Endothelial cell of umbilical vein (primary cell): ENCODE results near the gene CDC42SE2. TPM values are rescaled to one million over a fixed set of nuclear protein-coding genes. Genes with fewer than 3 reads are reported as not detected.

ENCODE experiments used
- BruUV-seq: library from RNA; stranded (reverse); fragments of 400-500 nt; replicated peaks from 2 replicates; lab custom pipeline; 2021; lab: Mats Ljungman, UMichigan
- CTCF ChIA-PET: fragments of 300-600, 350-600 bp; sonication (Branson Sonifier 250); formaldehyde crosslinking; loops from one replicate; lab custom pipeline; 2021; ENCODE audit warnings: antibody characterized with exemption, inconsistent platforms; lab: Charles Lee
- POLR2A ChIA-PET: fragments of 300-600, 350-600 bp; sonication (Branson Sonifier 250); formaldehyde crosslinking; loops from one replicate; lab custom pipeline; 2021; ENCODE audit warnings: antibody characterized with exemption, inconsistent platforms; lab: Charles Lee
- DNase-seq: peaks from one replicate; pipeline ENCODE4 v3.0.0-alpha.2; 2011; ENCODE audit warnings: low read depth, low spot score
- FAIRE-seq: peaks from 2 replicates; lab custom pipeline; 2011; peaks lifted over from hg19 to GRCh38; lab: Jason Lieb, UNC
- H2AFZ ChIP-seq: 2 replicates; pipeline ENCODE4 v1.6.0; 2012; ENCODE audit warnings: low read depth, low read length, control low read depth, inconsistent platforms
- H3K27ac ChIP-seq: 2 replicates; pipeline ENCODE4 v1.5.1; 2011; ENCODE audit warnings: low read depth, mild to moderate bottlenecking, control low read depth, low read length, moderate library complexity; ENCODE audit not compliant: insufficient read depth
- H3K27me3 ChIP-seq, 2 experiments: 2 replicates each; pipeline versions ENCODE4 v1.6.0 to v1.6.1; 2011; ENCODE audit warnings: low read length in 2 of 2, mixed read lengths in 1 of 2; ENCODE audit not compliant: control insufficient read depth in 2 of 2, insufficient read depth in 2 of 2
- H3K36me3 ChIP-seq, 2 experiments: 2 replicates in 1 of 2; 3 replicates in 1 of 2; pipeline ENCODE4 v1.5.1; 2011; ENCODE audit warnings: low read length in 2 of 2, mild to moderate bottlenecking in 1 of 2, moderate library complexity in 1 of 2; ENCODE audit not compliant: control insufficient read depth in 2 of 2, insufficient read depth in 2 of 2; ENCODE audit errors: extremely low read depth in 1 of 2
- H3K4me1 ChIP-seq: 3 replicates; pipeline ENCODE4 v1.5.1; 2011; ENCODE audit warnings: mild to moderate bottlenecking, low read length; ENCODE audit not compliant: control insufficient read depth, insufficient read depth; ENCODE audit errors: extremely low read depth
- H3K4me2 ChIP-seq: 2 replicates; pipeline ENCODE4 v1.6.1; 2011; ENCODE audit warnings: low read length, control low read depth, mixed read lengths; ENCODE audit not compliant: insufficient read depth
- H3K4me3 ChIP-seq, 3 experiments: fragments of 200-600 bp in 1 of 3; sonication (generic), shearing (Covaris generic) in 1 of 3; replicated peaks in 1 of 3; 2 replicates each; pipeline ENCODE4 v1.5.1; 2011 to 2016; ENCODE audit warnings: control low read depth in 3 of 3, low read length in 3 of 3, mild to moderate bottlenecking in 2 of 3, inconsistent platforms in 1 of 3, low read depth in 1 of 3, moderate library complexity in 1 of 3; ENCODE audit not compliant: insufficient read depth in 1 of 3
- H3K79me2 ChIP-seq: 2 replicates; pipeline ENCODE4 v1.6.0; 2012; ENCODE audit warnings: low read length, inconsistent platforms; ENCODE audit not compliant: control insufficient read depth, insufficient read depth
- H3K9ac ChIP-seq: replicated peaks from 2 replicates; pipeline ENCODE3; 2011; ENCODE audit warnings: low read length, control low read depth; ENCODE audit not compliant: insufficient read depth; ENCODE audit errors: extremely low read depth
- H3K9me1 ChIP-seq: replicated peaks from 3 replicates; pipeline ENCODE4 v1.6.0; 2011; ENCODE audit warnings: mild to moderate bottlenecking, low read length; ENCODE audit not compliant: control insufficient read depth, insufficient read depth; ENCODE audit errors: extremely low read depth
- H3K9me3 ChIP-seq: replicated peaks from 2 replicates; pipeline ENCODE4 v1.5.1; 2012; ENCODE audit warnings: low read length, inconsistent platforms; ENCODE audit not compliant: control insufficient read depth, insufficient read depth
- H4K20me1 ChIP-seq: replicated peaks from 2 replicates; pipeline ENCODE3; 2011; ENCODE audit warnings: mild to moderate bottlenecking, low read length; ENCODE audit not compliant: control insufficient read depth, insufficient read depth; ENCODE audit errors: extremely low read depth
- CTCF ChIP-seq, 2 donors: IDR thresholded peaks; 1 replicate in 1 of 2; 2 replicates in 1 of 2; pipeline ENCODE4 v1.5.1; 2011; ENCODE audit warnings: low read length in 2 of 2, mild to moderate bottlenecking in 2 of 2, moderate library complexity in 2 of 2, control low read depth in 1 of 2, inconsistent platforms in 1 of 2, low read depth in 1 of 2; ENCODE audit not compliant: insufficient read depth in 1 of 2; ENCODE audit errors: extremely low read depth in 1 of 2
- EZH2 ChIP-seq: IDR thresholded peaks from 2 replicates; pipeline ENCODE4 v1.6.1; 2012; ENCODE audit warnings: borderline replicate concordance, low read depth, mild to moderate bottlenecking, moderate library complexity, low read length, inconsistent platforms; ENCODE audit not compliant: severe bottlenecking
- FOS ChIP-seq: IDR thresholded peaks from 2 replicates; pipeline ENCODE4 v1.6.1; 2011; ENCODE audit warnings: mild to moderate bottlenecking, low read length, moderate library complexity, borderline replicate concordance; ENCODE audit not compliant: insufficient read depth
- GATA2 ChIP-seq: IDR thresholded peaks from 2 replicates; pipeline ENCODE4 v1.7.0; 2011; ENCODE audit warnings: low read depth, mild to moderate bottlenecking, moderate library complexity, mixed read lengths, low read length; ENCODE audit not compliant: insufficient read length, insufficient read depth
- JUN ChIP-seq: IDR thresholded peaks from 2 replicates; pipeline ENCODE4 v1.6.1; 2011; ENCODE audit warnings: borderline replicate concordance, low read depth; ENCODE audit not compliant: insufficient read length, insufficient read depth
- MAX ChIP-seq: IDR thresholded peaks from 2 replicates; pipeline ENCODE4 v1.6.1; 2011; ENCODE audit not compliant: insufficient read depth, insufficient read length
- MYC ChIP-seq: IDR thresholded peaks from one replicate; pipeline ENCODE4 v1.6.1; 2011; ENCODE audit warnings: mild to moderate bottlenecking, low read depth, low read length
- POLR2A ChIP-seq: IDR thresholded peaks from 2 replicates; pipeline ENCODE4 v1.6.1; 2012; ENCODE audit warnings: low read depth, mild to moderate bottlenecking, control low read depth, low read length
- POLR2AphosphoS5 ChIP-seq: IDR thresholded peaks from 2 replicates; pipeline ENCODE4 v1.6.1; 2012; ENCODE audit warnings: low read depth, mild to moderate bottlenecking, control low read depth, low read length, moderate library complexity; ENCODE audit not compliant: insufficient read depth
- dilution Hi-C: fragments of 300-500 bp; cut with MboI; formaldehyde crosslinking; loops from one replicate; pipeline ENCODE4 v1.15.0; 2019; ENCODE audit warnings: low sequenced_read_pairs; ENCODE audit not compliant: extremely low pct_ligation_motif_present
- intact Hi-C: fragments of 100-400 bp; cut with micrococcal nuclease; formaldehyde crosslinking; loops from one replicate; pipeline ENCODE4 v1.10.0; 2022
- polyA plus RNA-seq, 4 experiments: library from polyadenylated mRNA; depleted of rRNA in 3 of 4; stranded (reverse) in 3 of 4; unstranded in 1 of 4; fragments of >200 nt; gene quantifications; 2 replicates each; pipeline versions ENCODE4 v1.2.1 to v1.2.3, GENCODE V29; 2011 to 2012; ENCODE audit warnings: missing spikeins in 1 of 4
- total RNA-seq: library from RNA; stranded (reverse); gene quantifications from 2 replicates; pipeline ENCODE4 v1.2.3, GENCODE V29; 2021

CDC42SE2 gene
- total and polyA plus RNA-seq, 2 donors (not counting 3 experiments of a cell fraction or from before 2014, with no cell fraction given), result 14.7 to 21.9 TPM

DNA sequence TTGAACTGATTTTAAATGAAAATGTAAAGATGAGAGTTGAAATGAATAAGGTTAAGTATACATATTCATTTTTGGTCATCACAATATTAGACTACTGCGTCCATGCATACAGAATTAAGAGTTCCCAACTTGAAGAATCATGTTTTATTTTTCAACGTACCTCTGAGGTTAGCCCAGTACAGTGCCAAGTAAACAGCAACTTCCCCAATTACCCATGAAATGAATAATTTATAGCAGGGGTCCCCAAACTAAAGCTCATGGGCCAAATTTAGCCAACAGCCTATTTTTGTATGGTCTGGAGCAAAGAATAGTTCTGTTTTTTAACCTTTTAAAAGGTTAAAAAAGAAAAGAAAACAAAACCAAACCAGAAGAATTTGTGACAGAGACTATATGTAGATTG lies 167.9 kb downstream of the CDC42SE2 start:
- Histone ChIP-seq H3K27ac (no peak overlapping the region), H3K27me3 (no peaks in the 10 kb centered on the region), H3K36me3 (peaks cover 6 to 9% of the 10 kb centered on the region in 2 experiments), H3K4me1 (no peaks in the 10 kb centered on the region), H4K20me1 (no peaks in the 10 kb centered on the region), H3K9me1 (no peaks in the 10 kb centered on the region), H3K4me2 (no peak overlapping the region), H3K79me2 (no peaks in the 10 kb centered on the region), H3K9ac (no peak overlapping the region), H3K9me3 (no peaks in the 10 kb centered on the region), H2AFZ (no peak overlapping the region), H3K4me3 (no peak overlapping the region)
- no peak for FAIRE-seq
- TF ChIP-seq FOS (no peak), POLR2A (no peak), CTCF (IDR thresholded peaks at IDR 0.05; ENCODE audit: extremely low read depth in 1 of 2, insufficient read depth in 1 of 2, low read depth in 1 of 2, low read length in 2 of 2) (no peak), POLR2AphosphoS5 (no peak), GATA2 (no peak), JUN (no peak), MAX (no peak), MYC (no peak), EZH2 (no peak)
- no TSS peak for BruUV-seq
- intact Hi-C loops, result loop anchor here (5.0 kb wide), 1 partner anchor 101 kb away; no protein-coding TSS in a partner anchor
- POLR2A ChIA-PET, result no interaction called here
- no peak for DNase-seq
- CTCF ChIA-PET, result interaction anchor here (1.0 kb wide), 1 partner anchor 631 kb away, joined by 3 read pairs; no protein-coding TSS in a partner anchor
- dilution Hi-C loops, result no loop called here
